Raji (cell line): Measurements from ENCODE around the gene SLC25A51.

Source experiments
- POLR2A ChIP-seq: IDR thresholded peaks from 2 replicates; pipeline ENCODE4 v1.6.1; 2011; ENCODE audit warnings: low read depth, low read length, control low read depth; ENCODE audit not compliant: insufficient read depth

Gene SLC25A51

DNA sequence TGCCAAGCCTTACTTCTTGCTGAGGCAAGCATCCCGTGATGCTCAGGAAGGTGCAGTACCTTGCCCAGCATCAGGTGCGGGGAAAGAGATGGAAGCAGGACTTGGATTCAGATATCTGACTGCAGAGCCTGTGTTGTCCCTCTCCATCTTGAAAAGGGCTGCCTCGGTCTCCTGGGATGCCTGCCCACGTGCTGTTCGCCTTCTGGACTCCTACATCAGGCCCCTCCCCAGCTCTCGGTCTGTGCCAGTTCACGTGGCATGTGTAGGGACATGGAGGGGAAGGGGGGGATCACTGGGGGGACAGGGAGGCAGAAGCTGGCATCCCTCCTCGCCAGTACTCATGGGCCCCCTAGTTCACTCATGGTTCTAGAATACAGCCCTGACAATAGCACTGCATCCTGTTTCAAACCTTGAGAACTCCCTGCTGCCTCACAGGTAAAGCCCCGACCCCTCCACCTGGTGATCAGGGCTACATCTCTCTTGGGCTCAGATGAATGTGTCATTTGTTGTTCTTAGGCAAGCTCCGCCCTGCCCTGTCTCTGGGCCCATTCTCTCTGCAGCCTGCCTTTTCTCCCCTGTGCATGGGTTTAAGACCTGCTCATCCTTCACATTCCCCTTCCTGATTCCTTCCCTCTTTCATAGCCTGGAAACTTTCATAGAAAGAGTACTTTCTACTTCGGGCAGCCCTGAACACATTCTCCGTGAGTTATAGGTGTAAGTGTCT, 38.9 kb upstream of the SLC25A51 start:
- no peak for TF ChIP-seq POLR2A

DNA sequence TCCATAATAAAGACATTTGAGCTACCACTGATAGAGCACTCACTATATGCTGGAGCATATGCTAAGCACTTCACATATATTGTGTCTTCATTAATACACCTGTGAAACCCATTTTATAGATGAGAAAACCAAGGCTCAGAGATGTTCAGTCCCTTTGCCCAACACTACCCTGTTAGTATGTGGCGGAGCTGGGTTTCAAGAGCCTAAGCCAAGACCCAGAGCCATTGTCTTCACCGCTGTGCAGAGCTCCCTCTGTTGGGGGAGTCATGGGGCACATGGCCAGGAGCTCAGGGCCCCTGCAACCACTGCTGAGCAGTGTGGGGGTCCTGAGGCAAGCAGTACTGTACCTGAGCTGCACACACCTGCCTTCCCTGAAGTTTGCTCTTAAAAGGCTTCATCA, 37.3 kb upstream of the SLC25A51 start:
- no peak for TF ChIP-seq POLR2A

- TF ChIP-seq POLR2A = no peak
These were observed 35.7 kb upstream of the SLC25A51 start for GRCh38 chr9:37939575-37940095.

DNA sequence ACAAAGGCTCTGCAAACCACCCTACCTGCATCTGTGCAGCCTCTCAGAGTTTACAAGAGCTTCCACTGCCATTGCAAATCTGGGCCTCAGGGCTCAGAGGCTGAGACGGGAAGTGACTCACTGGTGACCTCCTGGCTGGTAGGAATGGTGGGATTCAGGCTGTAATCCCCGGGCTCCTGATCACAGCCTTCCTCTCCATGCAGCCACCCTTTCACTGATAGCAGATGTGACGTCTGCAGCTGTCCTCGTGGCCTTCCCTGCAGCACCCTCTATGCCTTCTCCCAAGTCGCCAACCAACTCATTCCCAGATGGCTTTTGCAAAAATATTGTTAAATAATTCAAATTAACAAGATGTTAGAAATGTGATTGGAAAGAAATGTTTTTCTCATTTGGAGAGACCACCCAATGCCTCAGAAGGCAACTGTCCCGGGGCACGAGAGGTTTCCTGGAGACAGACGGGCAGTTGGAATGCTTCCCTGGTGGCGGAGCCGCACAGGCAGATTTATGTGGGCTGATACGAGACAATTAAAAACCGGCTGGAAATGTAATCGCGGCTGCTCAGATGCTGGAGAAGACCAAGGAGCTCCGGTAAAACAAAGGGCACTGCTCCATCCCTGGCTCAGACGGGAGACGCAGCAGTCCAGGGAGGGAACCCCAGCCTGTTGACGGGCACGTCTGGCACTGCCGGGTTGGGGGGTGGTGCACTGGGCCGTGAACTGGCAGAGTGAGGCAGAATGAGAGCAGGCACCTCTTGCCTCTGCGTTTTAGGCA, 34.4 kb upstream of the SLC25A51 start:
- no peak for TF ChIP-seq POLR2A

DNA sequence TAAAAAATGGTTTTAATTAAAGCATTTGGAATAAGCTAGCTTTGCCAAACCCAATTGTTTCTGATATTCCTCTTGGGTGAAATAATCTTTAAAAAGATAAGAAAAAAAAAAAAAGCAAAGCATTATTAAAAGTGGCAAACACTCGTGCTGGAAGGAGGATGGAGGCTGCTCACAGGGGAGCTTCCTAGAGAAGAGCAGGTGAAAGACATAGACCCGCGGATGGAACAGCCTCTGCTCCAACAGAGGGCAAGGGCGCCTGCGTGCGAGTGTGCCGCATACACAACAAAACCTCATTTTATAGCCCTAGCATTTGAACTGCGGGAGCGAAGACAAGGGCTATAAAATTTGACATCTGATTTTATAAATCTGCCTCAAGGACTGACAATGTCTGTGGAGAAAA, 33.4 kb upstream of the SLC25A51 start:
- no peak for TF ChIP-seq POLR2A

DNA sequence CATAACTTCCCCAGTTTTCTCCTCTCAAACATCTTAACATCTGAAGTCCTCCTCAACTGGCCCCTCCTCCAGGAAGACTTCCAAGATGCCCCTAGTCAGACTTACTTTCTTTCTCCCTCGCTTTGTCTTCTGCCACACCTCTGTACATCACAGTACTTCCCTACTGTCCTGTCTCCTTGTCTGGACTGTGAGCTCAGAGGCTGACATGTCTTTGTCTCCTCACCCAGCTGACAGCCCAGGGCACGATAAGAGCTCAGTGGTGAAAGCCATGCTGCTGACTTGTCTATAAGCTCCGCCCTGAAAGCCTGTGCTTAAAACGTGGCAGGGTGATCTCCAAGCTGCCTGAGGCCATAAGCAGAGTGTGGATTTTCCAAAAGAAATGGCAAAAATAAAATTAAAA, 33.0 kb upstream of the SLC25A51 start:
- no peak for TF ChIP-seq POLR2A

DNA sequence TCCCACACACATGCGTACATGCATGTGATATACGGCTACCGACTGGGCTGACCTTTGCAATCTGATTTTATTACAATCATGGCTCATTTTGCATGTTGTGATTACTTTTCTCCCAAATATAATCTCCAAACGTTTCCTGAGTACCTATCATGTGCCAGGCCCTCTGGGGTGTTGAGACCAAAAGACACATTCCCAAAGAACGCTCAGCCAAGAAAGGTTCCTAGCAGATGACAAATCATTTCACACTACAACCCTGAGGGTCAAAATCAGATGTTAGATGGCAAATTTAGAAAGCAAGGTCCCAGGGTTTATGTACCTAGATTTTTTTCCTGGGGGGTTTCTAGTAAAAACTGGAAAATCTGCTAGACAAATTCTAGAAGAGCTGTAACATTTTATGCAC, 32.4 kb upstream of the SLC25A51 start:
- TF ChIP-seq POLR2A = no peak

DNA sequence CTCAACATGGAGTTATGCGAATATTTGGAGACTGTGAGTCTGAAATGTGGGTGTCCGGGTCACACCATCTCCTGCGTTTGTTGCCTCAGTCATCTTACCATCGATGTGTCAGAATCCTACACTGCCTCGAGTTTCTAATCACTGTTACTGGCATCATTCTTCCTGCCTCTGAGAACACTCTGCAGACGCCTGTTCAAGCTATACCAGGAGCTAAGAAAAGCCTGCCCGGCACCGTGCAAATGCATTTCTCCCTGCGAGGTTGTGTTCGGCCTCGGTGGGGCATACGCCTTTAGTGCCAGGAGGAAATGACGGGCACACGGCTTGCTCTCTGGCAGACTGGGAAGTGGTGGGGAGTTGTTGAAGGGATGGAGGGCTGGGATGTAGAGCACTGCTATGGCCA, 31.2 kb upstream of the SLC25A51 start:
- TF ChIP-seq POLR2A = no peak

- no peak for TF ChIP-seq POLR2A
These were observed 27.7 kb upstream of the SLC25A51 start for GRCh38 chr9:37931592-37931991.

GRCh38 chr9:37929441-37929895, 25.5 kb upstream of the SLC25A51 start:
- no peak for TF ChIP-seq POLR2A

DNA sequence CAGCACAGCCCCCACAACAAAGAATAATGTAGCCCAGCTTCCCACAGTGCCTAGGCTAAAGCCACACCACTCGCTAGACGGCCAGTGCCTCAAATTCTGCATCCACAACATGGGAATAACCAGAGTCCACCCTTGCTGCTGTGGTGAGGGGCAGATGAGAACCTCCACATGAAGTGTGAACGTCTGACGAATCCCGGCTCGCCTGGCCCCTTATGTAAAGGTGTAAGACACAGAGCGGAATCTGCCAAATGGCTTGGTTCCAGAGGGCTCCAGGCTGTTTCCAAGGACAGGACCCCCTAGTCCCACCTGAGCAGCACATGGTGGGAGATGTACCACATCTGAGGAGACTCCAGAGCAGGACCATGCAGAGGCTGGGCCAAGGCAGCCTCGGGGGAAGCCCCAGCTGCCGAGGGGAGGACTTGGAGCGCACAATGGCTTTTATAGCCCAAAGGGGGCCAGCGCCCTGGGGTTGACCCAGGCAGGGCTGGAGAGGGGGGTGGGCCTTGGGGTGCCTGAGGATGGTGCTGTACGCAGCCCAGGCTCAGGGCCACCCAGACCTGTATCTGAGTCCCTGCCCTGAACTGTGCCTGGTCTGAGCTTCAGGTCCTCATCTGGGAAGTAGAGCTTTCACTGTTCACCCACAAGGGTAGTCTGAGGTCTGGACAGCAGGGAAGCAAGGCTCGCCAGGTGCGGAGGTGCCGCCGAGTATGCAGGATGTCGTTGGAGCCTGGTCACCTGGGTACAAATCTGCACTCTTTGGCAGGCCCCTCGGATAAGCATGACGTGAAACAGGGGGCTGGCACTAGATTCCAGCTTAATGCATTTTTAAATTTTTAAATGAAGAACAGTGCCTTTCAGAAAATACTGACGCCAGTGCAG, 24.9 kb upstream of the SLC25A51 start:
- no peak for TF ChIP-seq POLR2A

DNA sequence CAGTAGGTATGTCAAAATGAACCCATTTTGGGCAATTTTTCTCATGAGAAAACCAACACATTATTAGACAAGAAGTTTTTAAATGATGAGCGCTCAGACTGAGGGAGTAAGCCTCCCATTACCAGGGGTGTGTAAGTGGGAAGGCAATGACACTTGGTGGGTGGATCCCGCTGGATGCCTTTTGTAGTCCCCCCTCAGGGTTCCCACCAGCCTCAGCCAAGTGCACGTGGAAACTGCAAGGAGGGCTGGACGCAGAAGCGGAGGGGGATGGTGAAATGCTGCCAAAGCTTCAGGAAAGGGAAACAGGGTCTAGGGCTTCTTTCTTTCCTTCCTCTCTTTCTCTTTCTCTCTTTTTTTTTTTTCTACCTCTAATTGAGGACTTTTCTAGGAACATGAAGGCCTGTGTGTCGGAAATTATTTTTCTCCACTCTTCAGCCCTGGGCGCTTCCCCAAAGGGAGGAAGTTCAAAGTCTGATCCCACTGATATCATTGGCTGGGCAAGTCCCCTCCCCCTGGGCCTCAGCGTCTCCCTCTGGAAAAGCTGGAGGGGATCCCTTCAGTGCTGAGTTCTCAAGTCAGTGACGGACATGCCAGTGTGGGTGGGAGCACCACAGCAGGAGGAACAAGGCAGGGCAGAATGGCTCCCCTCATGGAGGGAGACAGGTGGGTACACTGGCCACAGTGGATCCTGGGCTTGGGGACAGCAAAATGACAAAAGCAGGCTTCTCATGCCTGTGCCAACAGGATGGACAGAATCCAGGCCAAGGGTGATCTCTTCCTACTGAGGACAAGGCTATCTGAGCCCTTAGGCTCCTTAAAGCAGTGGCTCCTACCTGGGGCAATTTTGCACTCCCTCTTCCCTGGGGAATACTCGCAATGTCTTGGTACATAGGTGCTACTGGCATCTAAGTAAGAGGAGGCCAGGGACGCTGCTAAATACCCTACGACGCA, 23.9 kb upstream of the SLC25A51 start:
- TF ChIP-seq POLR2A = no peak

GRCh38 chr9:37927132-37927531, 23.2 kb upstream of the SLC25A51 start:
- no peak for TF ChIP-seq POLR2A

DNA sequence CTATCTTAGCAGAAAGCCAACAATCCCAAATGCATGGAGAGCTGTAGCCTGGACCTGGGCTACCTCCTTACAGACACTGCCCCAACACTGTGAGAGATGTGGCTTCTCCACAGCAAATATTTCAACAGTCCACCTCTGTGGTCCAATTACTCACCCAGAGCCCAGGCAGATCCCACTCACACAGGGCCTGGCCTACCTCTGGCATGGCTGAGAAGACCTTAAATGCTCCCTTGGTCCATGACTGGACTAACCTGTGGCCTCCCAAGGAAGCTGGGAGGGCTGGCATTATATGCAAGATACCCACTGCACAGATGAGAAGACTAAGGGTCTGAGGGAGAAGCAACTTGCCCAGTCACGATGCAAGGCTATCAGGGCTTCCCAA, 22.8 kb upstream of the SLC25A51 start:
- no peak for TF ChIP-seq POLR2A
